Pancreas (tissue), 10 donors: Measurements from ENCODE around the gene CTNNA2. TPM values are rescaled to one million over a fixed set of nuclear protein-coding genes. Genes with fewer than 3 reads are reported as not detected.
A peak's percentile ranks its signal among the peaks of the same experiment; 100 is the strongest.

Experiments used
- ATAC-seq, 4 donors: fragments of 200-7000 bp; cut with Tn5 transposase; one replicate each; pipeline versions ENCODE4 v1.8.0 to v1.9.1; 2020; ENCODE audit warnings: mild to moderate bottlenecking in 4 of 4, moderate library complexity in 4 of 4
- DNase-seq, 6 donors: peaks; one replicate each; pipeline ENCODE4 v3.0.0-alpha.2; 2020
- FAIRE-seq: peaks from 2 replicates; lab custom pipeline; 2012; peaks lifted over from hg19 to GRCh38; lab: Jason Lieb, UNC
- H3K27ac ChIP-seq, 4 donors: fragments of 200-600 bp; sonication (generic); 1 replicate in 3 of 4; 2 replicates in 1 of 4; pipeline versions ENCODE4 v1.5.0 to v1.8.0; 2020
- H3K27me3 ChIP-seq, 4 donors: fragments of 200-600 bp; one replicate each; pipeline ENCODE4 v1.8.0; 2021
- H3K36me3 ChIP-seq, 3 donors: fragments of 200-600 bp; sonication (generic) in 1 of 3; one replicate each; pipeline versions ENCODE4 v1.5.0 to v1.8.0; 2020 to 2021
- H3K4me1 ChIP-seq, 3 donors: fragments of 200-600 bp; one replicate each; pipeline ENCODE4 v1.8.0; 2021
- H3K4me3 ChIP-seq, 4 donors: fragments of 200-600 bp; sonication (generic) in 2 of 4; one replicate each; pipeline versions ENCODE4 v1.5.0 to v1.8.0; 2020 to 2021
- H3K9me3 ChIP-seq, 4 donors: fragments of 200-600 bp; one replicate each; pipeline ENCODE4 v1.8.0; 2021
- CTCF ChIP-seq, 4 donors: fragments of 200-600 bp; sonication (generic) in 3 of 4; IDR thresholded peaks; one replicate each; pipeline versions ENCODE4 v1.5.0 to v1.8.0; 2021; ENCODE audit warnings: antibody characterized with exemption in 4 of 4
- WGBS, 2 donors: extraction: QIAGEN DNeasy Blood & Tissue Kit; methylation state at CpG; one replicate each; pipeline ENCODE4 v1.1.7; 2013; 5-methylcytosine and 5-hydroxymethylcytosine counted together
- intact Hi-C, 3 donors: fragments of 100-400 bp; cut with DNase I; formaldehyde crosslinking; loops; one replicate each; pipeline versions ENCODE4 v1.11.1 to v1.14.2; 2022
- polyA plus RNA-seq, 2 donors: library from polyadenylated mRNA; stranded (reverse); fragments of 200-250 nt; gene quantifications; one replicate each; pipeline ENCODE4 v1.2.3, GENCODE V29; 2013
- total RNA-seq, 6 donors: library from RNA; stranded (reverse); fragmentation: NEBNext Ultra II Directional in 4 of 6; extraction: Animal tissue kit (Norgen Biotek cat#: 25700) in 4 of 6; gene quantifications; one replicate each; pipeline versions ENCODE4 v1.2.1 to v1.2.4, GENCODE V29; 2021 to 2023
- donor health status: healthy with polysubstance abuse.
- donor health status: DM: no; HTN: no; CAD: no; lungs with moderate emphysema.
- donor health status: DM: no; HTN: no; CAD: no.
- donor health status: control.
- donor health status: control.
- donor health status: Bipolar disorder and iron deficiency.
- donor health status: DM: yes; HTN: yes; CAD: no.
- donor health status: DM: no; HTN: no; CAD: no.
- donor health status: DM: no; HTN: no; CAD: no.
- donor health status: DM: yes; HTN: yes; CAD: no.

CTNNA2 gene
- total and polyA plus RNA-seq, 8 donors = 0.25 to 12.1 (median 2.1) TPM

GRCh38 chr2:79935771-79936657 lies 423.2 kb downstream of the CTNNA2 start:
- peaks cover 0 to 5% (median 0%) of the 10 kb centered on the region in 3 donors for H3K4me1 ChIP-seq
- peak in 3 of 4 donors; percentile 37 to 56 (median 44) for TF ChIP-seq CTCF (IDR thresholded peaks at IDR 0.05)
- DNase-seq (peak in 4 of 6 donors; percentile 14 to 45 (median 22)), FAIRE-seq (peak; percentile 61), ATAC-seq (peak; percentile 89 to 98 (median 95))
- H3K27ac ChIP-seq = no peak overlapping the region
- intact Hi-C loops = no loop called here
- H3K36me3 ChIP-seq = no peaks in the 10 kb centered on the region
- H3K4me3 ChIP-seq = no peak overlapping the region
- WGBS, 2 donors = 4 to 5% methylated on average over 9 of the region's 9 CpGs
- H3K27me3 ChIP-seq = no peaks in the 10 kb centered on the region
- H3K9me3 ChIP-seq = no peaks in the 10 kb centered on the region

GRCh38 chr2:79936715-79937114 lies 423.9 kb downstream of the CTNNA2 start:
- Histone ChIP-seq H3K4me1 (peaks cover 0 to 5% (median 0%) of the 10 kb centered on the region in 3 donors), H3K36me3 (no peaks in the 10 kb centered on the region), H3K4me3 (no peak overlapping the region), H3K27me3 (no peaks in the 10 kb centered on the region), H3K27ac (no peak overlapping the region), H3K9me3 (no peaks in the 10 kb centered on the region)
- 69 to 75% methylated on average over 3 of the region's 3 CpGs for WGBS, 2 donors
- ATAC-seq (no peak), FAIRE-seq (no peak), DNase-seq (no peak)
- TF ChIP-seq CTCF (IDR thresholded peaks at IDR 0.05) = no peak
- intact Hi-C loops = no loop called here

- intact Hi-C loops = no loop called here
- DNase-seq = no peak
- no peak for ATAC-seq
- Histone ChIP-seq H3K27ac (no peak overlapping the region), H3K9me3 (no peaks in the 10 kb centered on the region), H3K36me3 (no peaks in the 10 kb centered on the region), H3K4me3 (no peak overlapping the region), H3K4me1 (peaks cover 0 to 5% (median 0%) of the 10 kb centered on the region in 3 donors), H3K27me3 (no peaks in the 10 kb centered on the region)
- no peak for FAIRE-seq
- TF ChIP-seq CTCF (IDR thresholded peaks at IDR 0.05) = no peak
- 61 to 79% methylated on average over 1 of the region's 1 CpG for WGBS, 2 donors
These were observed 425.8 kb downstream of the CTNNA2 start for GRCh38 chr2:79938648-79939047.

GRCh38 chr2:79940364-79940763 lies 427.5 kb downstream of the CTNNA2 start:
- Histone ChIP-seq H3K27ac (no peak overlapping the region), H3K4me1 (peaks cover 0 to 5% (median 0%) of the 10 kb centered on the region in 3 donors), H3K36me3 (no peaks in the 10 kb centered on the region), H3K9me3 (no peaks in the 10 kb centered on the region), H3K4me3 (no peak overlapping the region), H3K27me3 (no peaks in the 10 kb centered on the region)
- ATAC-seq (peak in 1 of 4 donors; percentile 26), DNase-seq (no peak), FAIRE-seq (no peak)
- intact Hi-C loops = no loop called here
- TF ChIP-seq CTCF (IDR thresholded peaks at IDR 0.05) = no peak
- WGBS, 2 donors = 77 to 78% methylated on average over 2 of the region's 2 CpGs

GRCh38 chr2:79941179-79941578 lies 428.3 kb downstream of the CTNNA2 start:
- DNase-seq (no peak), FAIRE-seq (no peak), ATAC-seq (no peak)
- Histone ChIP-seq H3K9me3 (no peaks in the 10 kb centered on the region), H3K27ac (no peak overlapping the region), H3K27me3 (no peaks in the 10 kb centered on the region), H3K4me3 (no peak overlapping the region), H3K36me3 (no peaks in the 10 kb centered on the region), H3K4me1 (peaks cover 0 to 1% (median 0%) of the 10 kb centered on the region in 3 donors)
- WGBS, 2 donors = 46 to 64% methylated on average over 2 of the region's 2 CpGs
- TF ChIP-seq CTCF (IDR thresholded peaks at IDR 0.05) = no peak
- intact Hi-C loops = no loop called here
